RWPE2 (cell line): Measurements from ENCODE around the gene C3orf18.

ENCODE experiments used
- ATAC-seq: fragments of 200-7000 bp; cut with Tn5 transposase; 3 replicates; pipeline ENCODE4 v1.9.1; 2021; ENCODE audit warnings: low read depth
- DNase-seq: peaks from one replicate; pipeline ENCODE4 v3.0.0-alpha.2; 2020; ENCODE audit warnings: low spot score
- H3K27ac ChIP-seq: fragments of 450-650 bp; 2 replicates; pipeline ENCODE4 v1.5.1; 2017; ENCODE audit warnings: mild to moderate bottlenecking; ENCODE audit not compliant: poor library complexity, severe bottlenecking
- H3K27me3 ChIP-seq: fragments of 250-450 bp; sonication (Bioruptor Pico); 2 replicates; pipeline ENCODE4 v1.5.1; 2021; ENCODE audit warnings: mild to moderate bottlenecking, moderate library complexity; ENCODE audit not compliant: insufficient read depth, poor library complexity, severe bottlenecking
- H3K36me3 ChIP-seq: fragments of 250-450 bp; sonication (Bioruptor Pico); 2 replicates; pipeline ENCODE4 v1.5.1; 2020; ENCODE audit warnings: low read depth, mild to moderate bottlenecking, moderate library complexity
- H3K4me1 ChIP-seq: fragments of 250-450 bp; sonication (Bioruptor Pico); 2 replicates; pipeline ENCODE4 v1.5.1; 2021; ENCODE audit warnings: mild to moderate bottlenecking, moderate library complexity; ENCODE audit not compliant: insufficient read depth, poor library complexity, severe bottlenecking
- H3K4me3 ChIP-seq: fragments of 250-450 bp; sonication (Bioruptor Pico); 2 replicates; pipeline ENCODE4 v1.5.1; 2021; ENCODE audit warnings: mild to moderate bottlenecking, moderate library complexity; ENCODE audit not compliant: severe bottlenecking
- H3K9me3 ChIP-seq: fragments of 250-450 bp; sonication (Bioruptor Pico); 2 replicates; pipeline ENCODE4 v1.5.1; 2021; ENCODE audit warnings: mild to moderate bottlenecking, moderate library complexity; ENCODE audit not compliant: severe bottlenecking
- TF ChIP-seq, protein P1 (sequence below): fragments of 450-650 bp; IDR thresholded peaks from one replicate; pipeline ENCODE4 v1.5.1; 2017; ENCODE audit warnings: mild to moderate bottlenecking, moderate library complexity; ENCODE audit not compliant: poor library complexity, severe bottlenecking

Gene C3orf18

DNA sequence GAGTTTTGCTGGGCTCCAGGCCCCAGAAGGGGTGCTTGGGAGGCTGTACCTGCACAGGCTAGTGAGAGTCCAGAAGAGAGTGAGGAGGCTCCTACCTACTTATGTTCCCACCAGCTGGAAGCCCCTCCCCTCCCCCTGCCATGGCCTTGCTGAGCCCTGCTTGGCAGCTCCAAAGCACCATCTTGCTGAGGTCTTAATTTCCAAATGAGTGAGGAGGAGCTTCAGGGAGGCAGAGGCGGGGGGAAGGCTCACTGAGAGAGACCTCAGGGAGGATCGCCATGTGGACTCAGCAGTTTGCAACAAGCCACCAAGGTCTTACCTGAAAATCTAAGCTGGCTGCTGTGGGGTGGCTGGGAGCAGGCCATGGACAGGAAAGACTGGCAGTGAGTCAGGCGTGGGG lies 55.4 kb downstream of the C3orf18 start:
- Histone ChIP-seq H3K4me3 (no peak overlapping the region), H3K27ac (no peak overlapping the region), H3K36me3 (no peaks in the 10 kb centered on the region), H3K4me1 (no peaks in the 10 kb centered on the region), H3K9me3 (no peaks in the 10 kb centered on the region), H3K27me3 (no peaks in the 10 kb centered on the region)
- no peak for ATAC-seq
- TF ChIP-seq, protein P1, sequence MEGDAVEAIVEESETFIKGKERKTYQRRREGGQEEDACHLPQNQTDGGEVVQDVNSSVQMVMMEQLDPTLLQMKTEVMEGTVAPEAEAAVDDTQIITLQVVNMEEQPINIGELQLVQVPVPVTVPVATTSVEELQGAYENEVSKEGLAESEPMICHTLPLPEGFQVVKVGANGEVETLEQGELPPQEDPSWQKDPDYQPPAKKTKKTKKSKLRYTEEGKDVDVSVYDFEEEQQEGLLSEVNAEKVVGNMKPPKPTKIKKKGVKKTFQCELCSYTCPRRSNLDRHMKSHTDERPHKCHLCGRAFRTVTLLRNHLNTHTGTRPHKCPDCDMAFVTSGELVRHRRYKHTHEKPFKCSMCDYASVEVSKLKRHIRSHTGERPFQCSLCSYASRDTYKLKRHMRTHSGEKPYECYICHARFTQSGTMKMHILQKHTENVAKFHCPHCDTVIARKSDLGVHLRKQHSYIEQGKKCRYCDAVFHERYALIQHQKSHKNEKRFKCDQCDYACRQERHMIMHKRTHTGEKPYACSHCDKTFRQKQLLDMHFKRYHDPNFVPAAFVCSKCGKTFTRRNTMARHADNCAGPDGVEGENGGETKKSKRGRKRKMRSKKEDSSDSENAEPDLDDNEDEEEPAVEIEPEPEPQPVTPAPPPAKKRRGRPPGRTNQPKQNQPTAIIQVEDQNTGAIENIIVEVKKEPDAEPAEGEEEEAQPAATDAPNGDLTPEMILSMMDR: no peak
- no peak for DNase-seq

DNA sequence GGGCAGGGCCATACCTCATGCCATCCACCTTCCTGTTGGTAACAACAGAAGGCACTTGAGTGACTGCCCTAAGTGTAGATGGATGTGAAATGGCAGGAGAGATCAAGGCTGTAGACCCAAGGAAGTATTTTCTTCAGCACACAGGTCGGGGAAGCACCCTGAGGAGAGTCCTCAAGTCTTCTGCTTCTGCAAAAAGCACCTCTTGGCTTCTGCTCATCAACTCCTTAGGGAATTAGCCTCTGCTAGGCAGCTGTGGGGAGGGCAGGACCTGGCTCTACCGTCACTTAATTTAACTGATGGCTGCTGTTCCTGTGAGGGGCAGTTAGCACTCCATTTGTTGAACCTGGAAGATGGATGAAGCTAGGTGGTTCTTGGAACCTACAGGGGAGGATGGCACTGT lies 57.2 kb downstream of the C3orf18 start:
- Histone ChIP-seq H3K27me3 (no peaks in the 10 kb centered on the region), H3K27ac (no peak overlapping the region), H3K4me1 (no peaks in the 10 kb centered on the region), H3K36me3 (no peaks in the 10 kb centered on the region), H3K9me3 (no peaks in the 10 kb centered on the region), H3K4me3 (no peak overlapping the region)
- TF ChIP-seq, protein P1: no peak
- DNase-seq (no peak), ATAC-seq (no peak)

DNA sequence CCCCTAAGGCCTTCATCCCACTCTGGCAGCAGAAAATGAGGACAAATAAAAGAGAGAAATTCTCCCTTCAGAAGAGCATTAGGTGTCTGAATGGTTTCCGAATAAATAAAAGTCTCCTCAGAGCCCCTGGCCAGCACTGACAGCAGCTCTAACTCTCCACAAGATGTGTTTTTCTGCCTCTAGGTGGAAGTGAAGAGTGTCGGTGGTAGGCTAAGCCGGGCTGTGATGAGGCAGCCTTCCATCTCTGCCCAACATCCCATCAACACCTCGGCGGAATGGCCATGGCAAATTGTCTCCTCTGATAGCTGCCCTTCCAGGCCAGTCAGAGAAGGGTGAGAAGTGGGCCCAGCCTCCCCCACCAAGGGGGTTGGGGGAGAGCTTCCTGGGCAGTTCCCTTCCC lies 57.8 kb downstream of the C3orf18 start:
- H3K9me3 ChIP-seq: no peaks in the 10 kb centered on the region
- DNase-seq: no peak
- no peaks in the 10 kb centered on the region for H3K36me3 ChIP-seq
- TF ChIP-seq, protein P1: no peak
- H3K27me3 ChIP-seq: no peaks in the 10 kb centered on the region
- H3K27ac ChIP-seq: no peak overlapping the region
- no peaks in the 10 kb centered on the region for H3K4me1 ChIP-seq
- H3K4me3 ChIP-seq: no peak overlapping the region
- ATAC-seq: no peak

DNA sequence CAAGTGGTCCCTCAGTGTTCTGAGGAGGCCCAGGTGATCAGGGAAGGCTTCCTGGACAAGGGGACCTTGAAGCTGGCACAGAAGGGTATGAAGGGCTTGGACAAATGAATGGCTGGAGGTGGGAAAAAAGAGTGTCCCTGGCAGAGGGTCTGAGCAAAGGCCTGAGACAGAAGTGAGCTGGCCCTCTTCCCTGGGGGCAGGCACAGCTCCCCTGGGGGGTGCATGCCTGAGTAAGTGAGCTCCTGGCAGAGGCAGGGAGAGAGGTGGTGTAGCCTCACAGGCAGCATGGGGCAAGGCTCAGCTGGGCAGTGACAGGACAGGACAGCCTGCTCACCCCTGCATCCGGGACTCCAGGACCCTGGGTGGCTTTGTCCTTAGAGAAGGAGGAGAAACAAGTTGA lies 58.7 kb downstream of the C3orf18 start:
- no peaks in the 10 kb centered on the region for H3K4me1 ChIP-seq
- H3K36me3 ChIP-seq: no peaks in the 10 kb centered on the region
- H3K27me3 ChIP-seq: peaks cover 5% of the 10 kb centered on the region
- TF ChIP-seq, protein P1: no peak
- H3K27ac ChIP-seq: no peak overlapping the region
- ATAC-seq (no peak), DNase-seq (no peak)
- no peak overlapping the region for H3K4me3 ChIP-seq
- H3K9me3 ChIP-seq: no peaks in the 10 kb centered on the region
